MM.1S (cell line): ENCODE results near the gene ABCC1.

ENCODE experiments used
- DNase-seq: peaks from one replicate; pipeline ENCODE4 v3.0.0-alpha.2; 2015
- H2AFZ ChIP-seq: fragments of 300-600 bp; sonication (generic); 2 replicates; pipeline ENCODE4 v1.6.0; 2016; ENCODE audit warnings: antibody characterized with exemption, low read length
- H3F3A ChIP-seq: fragments of 300-600 bp; sonication (generic); 2 replicates; pipeline ENCODE4 v1.6.1; 2016; ENCODE audit warnings: mild to moderate bottlenecking, antibody characterized with exemption, low read length, moderate library complexity, mixed read lengths; ENCODE audit not compliant: insufficient read depth
- H3K27ac ChIP-seq: fragments of 300-600 bp; sonication (generic); 2 replicates; pipeline ENCODE4 v1.5.1; 2016; ENCODE audit warnings: mild to moderate bottlenecking, low read length
- H3K27me3 ChIP-seq: fragments of 300-600 bp; sonication (generic); replicated peaks from 2 replicates; pipeline ENCODE4 v1.6.0; 2016; ENCODE audit warnings: low read length; ENCODE audit not compliant: insufficient read depth
- H3K36me3 ChIP-seq: fragments of 300-600 bp; sonication (generic); replicated peaks from 2 replicates; pipeline ENCODE4 v1.6.1; 2016; ENCODE audit warnings: mild to moderate bottlenecking, low read length, mixed read lengths; ENCODE audit not compliant: insufficient read depth
- H3K4me1 ChIP-seq: fragments of 300-600 bp; sonication (generic); 2 replicates; pipeline ENCODE4 v1.6.1; 2016; ENCODE audit warnings: low read length, mixed read lengths
- H3K4me2 ChIP-seq: fragments of 300-600 bp; sonication (generic); 2 replicates; pipeline ENCODE4 v1.6.0; 2016; ENCODE audit warnings: low read depth, low read length
- H3K4me3 ChIP-seq: fragments of 300-600 bp; sonication (generic); 2 replicates; pipeline ENCODE4 v1.5.1; 2016; ENCODE audit warnings: low read length, mixed read lengths
- H3K79me2 ChIP-seq: fragments of 300-600 bp; sonication (generic); 2 replicates; pipeline ENCODE4 v1.6.1; 2016; ENCODE audit warnings: mixed run types, low read length, mixed read lengths
- H3K9ac ChIP-seq: fragments of 300-600 bp; sonication (generic); 2 replicates; pipeline ENCODE4 v1.6.1; 2016; ENCODE audit warnings: low read length, mixed read lengths
- H3K9me2 ChIP-seq: fragments of 300-600 bp; sonication (generic); replicated peaks from 2 replicates; pipeline ENCODE4 v1.6.1; 2016; ENCODE audit warnings: mild to moderate bottlenecking, low read length, mixed read lengths; ENCODE audit not compliant: insufficient read depth
- H3K9me3 ChIP-seq: fragments of 300-600 bp; sonication (generic); replicated peaks from 2 replicates; pipeline ENCODE4 v1.6.1; 2016; ENCODE audit warnings: mild to moderate bottlenecking, low read length, mixed read lengths; ENCODE audit not compliant: insufficient read depth
- H4K20me1 ChIP-seq: fragments of 300-600 bp; sonication (generic); 2 replicates; pipeline ENCODE4 v1.6.1; 2016; ENCODE audit warnings: mild to moderate bottlenecking, low read length, moderate library complexity, mixed read lengths; ENCODE audit not compliant: insufficient read depth
- CTCF ChIP-seq: fragments of 300-600 bp; sonication (generic); IDR thresholded peaks from 2 replicates; pipeline ENCODE4 v1.5.1; 2016; ENCODE audit warnings: antibody characterized with exemption, low read length, mixed read lengths
- EZH2 ChIP-seq: fragments of 300-600 bp; sonication (generic); optimal IDR thresholded peaks from 2 replicates; pipeline ENCODE3; 2017; ENCODE audit warnings: low read depth, mild to moderate bottlenecking, antibody characterized with exemption, low read length, mixed read lengths
- EZH2phosphoT487 ChIP-seq: fragments of 300-600 bp; sonication (generic); IDR thresholded peaks from 2 replicates; pipeline ENCODE4 v1.6.1; 2018; ENCODE audit warnings: antibody characterized with exemption, low read length

Gene ABCC1

GRCh38 chr16:15961060-15961511 is 11.7 kb downstream of the ABCC1 start:
- H3K4me3 ChIP-seq: no peak overlapping the region
- H2AFZ ChIP-seq: no peak overlapping the region
- no peak for TF ChIP-seq EZH2
- no peak for TF ChIP-seq EZH2phosphoT487
- TF ChIP-seq CTCF: no peak
- no peaks in the 10 kb centered on the region for H3K4me1 ChIP-seq
- H3K4me2 ChIP-seq: no peak overlapping the region
- H3K36me3 ChIP-seq: no peaks in the 10 kb centered on the region
- peak; percentile 37 for DNase-seq
- H3F3A ChIP-seq: no peaks in the 10 kb centered on the region
- peaks cover 93% of the 10 kb centered on the region for H3K79me2 ChIP-seq
- H3K9me2 ChIP-seq: no peaks in the 10 kb centered on the region
- H3K9me3 ChIP-seq: no peaks in the 10 kb centered on the region
- H3K9ac ChIP-seq: no peak overlapping the region
- peak overlapping the region; percentile 26; the same call in 1 of the 2 replicates for H3K27ac ChIP-seq
- H4K20me1 ChIP-seq: no peaks in the 10 kb centered on the region
- H3K27me3 ChIP-seq: no peaks in the 10 kb centered on the region

- H3K79me2 ChIP-seq: peaks cover 92% of the 10 kb centered on the region
- H3K27me3 ChIP-seq: no peaks in the 10 kb centered on the region
- H3K9me2 ChIP-seq: no peaks in the 10 kb centered on the region
- H2AFZ ChIP-seq: no peak overlapping the region
- DNase-seq: no peak
- no peak overlapping the region for H3K4me3 ChIP-seq
- no peaks in the 10 kb centered on the region for H3K4me1 ChIP-seq
- no peak overlapping the region for H3K4me2 ChIP-seq
- no peaks in the 10 kb centered on the region for H3F3A ChIP-seq
- H3K27ac ChIP-seq: peak overlapping the region; percentile 26; the same call in 1 of the 2 replicates
- TF ChIP-seq CTCF: no peak
- H3K9ac ChIP-seq: no peak overlapping the region
- H3K9me3 ChIP-seq: no peaks in the 10 kb centered on the region
- H4K20me1 ChIP-seq: no peaks in the 10 kb centered on the region
- no peaks in the 10 kb centered on the region for H3K36me3 ChIP-seq
These were observed 12.2 kb downstream of the ABCC1 start for GRCh38 chr16:15961571-15962090.

GRCh38 chr16:15963307-15963910 is 14.0 kb downstream of the ABCC1 start:
- Histone ChIP-seq H3K27me3 (no peaks in the 10 kb centered on the region), H3K4me1 (no peaks in the 10 kb centered on the region), H3K4me3 (no peak overlapping the region), H3K9ac (no peak overlapping the region), H4K20me1 (no peaks in the 10 kb centered on the region), H3F3A (no peaks in the 10 kb centered on the region), H3K27ac (no peak overlapping the region), H3K79me2 (peaks cover 90% of the 10 kb centered on the region), H3K9me3 (no peaks in the 10 kb centered on the region), H3K36me3 (no peaks in the 10 kb centered on the region), H2AFZ (no peak overlapping the region), H3K9me2 (no peaks in the 10 kb centered on the region), H3K4me2 (no peak overlapping the region)
- TF ChIP-seq EZH2phosphoT487: no peak
- TF ChIP-seq EZH2: no peak
- no peak for TF ChIP-seq CTCF
- no peak for DNase-seq
